ENCODE data around the gene P3H3. TPM values are rescaled to one million over a fixed set of nuclear protein-coding genes. Genes with fewer than 3 reads are reported as not detected.

Gene P3H3
- total and polyA plus RNA-seq, 2 of the 4 experiments (the other 2 are of a cell fraction) = 27.8 to 83.9 TPM

DNA sequence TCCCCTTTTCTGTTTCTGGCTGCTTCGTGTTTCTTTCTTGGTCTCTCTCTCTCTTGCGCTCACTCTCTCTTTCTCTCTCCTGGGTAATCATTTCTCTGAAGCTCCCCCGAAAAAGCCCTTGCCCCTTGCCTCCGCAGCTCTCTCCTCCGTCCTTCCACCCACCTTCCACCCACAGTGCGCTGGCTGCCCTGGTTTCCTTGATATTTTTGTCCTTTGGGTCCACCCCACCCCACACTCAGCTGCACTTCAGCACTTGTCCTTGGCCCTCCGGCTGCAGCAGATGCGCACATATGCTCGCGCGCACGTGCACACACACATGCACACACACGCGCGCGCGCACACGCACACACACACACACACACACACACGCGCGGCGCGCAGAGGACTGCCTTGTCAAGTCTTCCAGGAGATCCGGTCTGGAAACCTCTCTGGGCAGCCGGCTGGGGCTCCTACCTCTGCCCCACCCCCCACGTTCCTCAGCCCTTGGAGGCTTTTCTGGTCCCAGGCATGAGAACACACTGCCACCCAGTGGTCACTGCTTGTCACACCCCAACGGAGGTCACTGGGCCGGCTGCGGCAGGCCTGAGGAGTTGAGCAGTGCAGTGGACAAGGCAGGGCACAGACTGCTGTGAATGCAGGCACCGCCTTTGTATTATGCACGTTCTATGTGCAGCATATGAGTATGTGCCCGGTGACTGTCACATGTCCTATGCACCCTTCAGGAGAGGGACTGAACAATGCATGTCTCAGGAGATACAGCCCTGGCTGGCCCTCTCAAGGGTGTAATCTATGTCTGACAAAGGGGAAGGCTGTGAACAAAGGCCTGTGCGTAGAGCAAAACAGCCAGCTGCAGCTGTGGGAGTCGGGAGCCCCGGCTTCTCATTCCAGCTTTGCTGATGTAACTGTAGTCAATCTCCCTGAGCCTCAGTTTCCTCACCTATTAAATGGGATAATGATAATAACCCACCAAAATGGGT lies 49.3 kb upstream of the P3H3 start:
- intact Hi-C loops (cut with micrococcal nuclease) = loop anchor here (1.0 kb wide), 4 partner anchors 26 to 162 kb away; partner anchors contain the start of gene MLF2
- Histone ChIP-seq H2BK15ac (ENCODE audit: low read depth, low read length) (no peak overlapping the region), H3K27ac (ENCODE audit: insufficient read depth, low read length) (peak overlapping the region; percentile 19; the same call in 1 of the 2 replicates), H2AFZ (replicated peaks; ENCODE audit: low read length, poor library complexity) (peak overlapping the region; percentile 85), H3K4me1 (ENCODE audit: control insufficient read depth, insufficient read depth, low read length) (peaks cover 4% of the 10 kb centered on the region; the same call in 1 of the 2 replicates), H3K4me2 (ENCODE audit: low read depth, low read length) (peak overlapping the region; percentile 70), H3K4ac (ENCODE audit: low read depth, low read length) (peak overlapping the region; percentile 19), H3K18ac (ENCODE audit: low read depth, low read length) (no peak overlapping the region), H3K14ac (replicated peaks; ENCODE audit: low read depth, low read length) (peak overlapping the region; percentile 51), H3K27me3 (ENCODE audit: control insufficient read depth, insufficient read depth, low read length) (no peaks in the 10 kb centered on the region), H3K23ac (ENCODE audit: low read depth, low read length) (no peak overlapping the region), H3K4me3 (ENCODE audit: insufficient read depth, low read depth, low read length) (peak overlapping the region; percentile 35), H2AK9ac (replicated peaks; ENCODE audit: low read depth, low read length, poor library complexity) (peak overlapping the region; percentile 76), H2BK20ac (ENCODE audit: low read depth, low read length) (no peak overlapping the region), H3K36me3 (ENCODE audit: control insufficient read depth, insufficient read depth, low read length) (no peaks in the 10 kb centered on the region), H3K56ac (ENCODE audit: extremely low read depth, insufficient read depth, low read length) (no peak overlapping the region), H3K9ac (ENCODE audit: low read depth, low read length) (peak overlapping the region; percentile 15; the same call in 1 of the 2 replicates), H4K5ac (ENCODE audit: low read depth, low read length) (peak overlapping the region; percentile 6), H2BK120ac (ENCODE audit: low read depth, low read length) (0 out of 2 replicates have a peak overlapping the region, but pooled peaks have one; percentile 9), H4K91ac (ENCODE audit: insufficient read depth, low read depth, low read length) (0 out of 2 replicates have a peak overlapping the region, but pooled peaks have one; percentile 7), H2AK5ac (ENCODE audit: low read depth, low read length) (no peak overlapping the region; the same call in 1 of the 2 replicates), H3K9me1 (ENCODE audit: insufficient read depth, low read length) (no peaks in the 10 kb centered on the region), H3K9me3 (ENCODE audit: control insufficient read depth, insufficient read depth, low read length) (no peaks in the 10 kb centered on the region), H4K20me1 (ENCODE audit: insufficient read depth, low read length) (no peaks in the 10 kb centered on the region), H3K79me1 (ENCODE audit: low read depth in 1 of 2, low read length in 2 of 2) (no peaks in the 10 kb centered on the region), H4K8ac (ENCODE audit: low read depth in 2 of 2, low read length in 2 of 2) (peak overlapping the region in 1 of 2 experiments; percentile 70; a peak in 1 of 4 replicates), H2BK5ac (ENCODE audit: low read depth, low read length, poor library complexity, severe bottlenecking) (no peak overlapping the region)
- DNase-seq = peak; percentile 91
- in situ Hi-C loops (cut with MboI; ENCODE audit: low sequenced_read_pairs) = no loop called here
- TF ChIP-seq BHLHE40 (IDR thresholded peaks at IDR 0.05; ENCODE audit: low read depth, low read length) (peak; percentile 90), MAZ (IDR thresholded peaks at IDR 0.05; ENCODE audit: borderline replicate concordance, low read depth, low read length) (peak; percentile 85), RAD21 (IDR thresholded peaks at IDR 0.05; ENCODE audit: low read length) (peak; percentile 98), POLR2A (IDR thresholded peaks at IDR 0.05; ENCODE audit: low read depth, low read length) (peak; percentile 48; the same call in 1 of the 2 replicates), NFE2L2 (IDR thresholded peaks at IDR 0.05; ENCODE audit: low read depth, low read length) (no peak), MXI1 (IDR thresholded peaks at IDR 0.05; ENCODE audit: borderline replicate concordance, low read depth, low read length) (peak; percentile 74; the same call in 1 of the 2 replicates), SMC3 (IDR thresholded peaks at IDR 0.05; ENCODE audit: low read depth, low read length) (peak; percentile 95)
- TF ChIP-seq, protein P1, sequence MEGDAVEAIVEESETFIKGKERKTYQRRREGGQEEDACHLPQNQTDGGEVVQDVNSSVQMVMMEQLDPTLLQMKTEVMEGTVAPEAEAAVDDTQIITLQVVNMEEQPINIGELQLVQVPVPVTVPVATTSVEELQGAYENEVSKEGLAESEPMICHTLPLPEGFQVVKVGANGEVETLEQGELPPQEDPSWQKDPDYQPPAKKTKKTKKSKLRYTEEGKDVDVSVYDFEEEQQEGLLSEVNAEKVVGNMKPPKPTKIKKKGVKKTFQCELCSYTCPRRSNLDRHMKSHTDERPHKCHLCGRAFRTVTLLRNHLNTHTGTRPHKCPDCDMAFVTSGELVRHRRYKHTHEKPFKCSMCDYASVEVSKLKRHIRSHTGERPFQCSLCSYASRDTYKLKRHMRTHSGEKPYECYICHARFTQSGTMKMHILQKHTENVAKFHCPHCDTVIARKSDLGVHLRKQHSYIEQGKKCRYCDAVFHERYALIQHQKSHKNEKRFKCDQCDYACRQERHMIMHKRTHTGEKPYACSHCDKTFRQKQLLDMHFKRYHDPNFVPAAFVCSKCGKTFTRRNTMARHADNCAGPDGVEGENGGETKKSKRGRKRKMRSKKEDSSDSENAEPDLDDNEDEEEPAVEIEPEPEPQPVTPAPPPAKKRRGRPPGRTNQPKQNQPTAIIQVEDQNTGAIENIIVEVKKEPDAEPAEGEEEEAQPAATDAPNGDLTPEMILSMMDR (conservative IDR thresholded peaks at IDR 0.05; ENCODE audit: low read depth, low read length) = peak; percentile 98
- TF ChIP-seq, protein P2, sequence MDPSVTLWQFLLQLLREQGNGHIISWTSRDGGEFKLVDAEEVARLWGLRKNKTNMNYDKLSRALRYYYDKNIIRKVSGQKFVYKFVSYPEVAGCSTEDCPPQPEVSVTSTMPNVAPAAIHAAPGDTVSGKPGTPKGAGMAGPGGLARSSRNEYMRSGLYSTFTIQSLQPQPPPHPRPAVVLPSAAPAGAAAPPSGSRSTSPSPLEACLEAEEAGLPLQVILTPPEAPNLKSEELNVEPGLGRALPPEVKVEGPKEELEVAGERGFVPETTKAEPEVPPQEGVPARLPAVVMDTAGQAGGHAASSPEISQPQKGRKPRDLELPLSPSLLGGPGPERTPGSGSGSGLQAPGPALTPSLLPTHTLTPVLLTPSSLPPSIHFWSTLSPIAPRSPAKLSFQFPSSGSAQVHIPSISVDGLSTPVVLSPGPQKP (IDR thresholded peaks at IDR 0.05; ENCODE audit: borderline replicate concordance, low read depth, low read length) = no peak
- TF ChIP-seq, protein P3, sequence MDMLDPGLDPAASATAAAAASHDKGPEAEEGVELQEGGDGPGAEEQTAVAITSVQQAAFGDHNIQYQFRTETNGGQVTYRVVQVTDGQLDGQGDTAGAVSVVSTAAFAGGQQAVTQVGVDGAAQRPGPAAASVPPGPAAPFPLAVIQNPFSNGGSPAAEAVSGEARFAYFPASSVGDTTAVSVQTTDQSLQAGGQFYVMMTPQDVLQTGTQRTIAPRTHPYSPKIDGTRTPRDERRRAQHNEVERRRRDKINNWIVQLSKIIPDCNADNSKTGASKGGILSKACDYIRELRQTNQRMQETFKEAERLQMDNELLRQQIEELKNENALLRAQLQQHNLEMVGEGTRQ (IDR thresholded peaks at IDR 0.05; ENCODE audit: low read depth, low read length) = peak; percentile 12; the same call in 1 of the 2 replicates
- ChIA-PET CTCF (interaction anchor here (0.6 to 2.3 kb wide), 4 partner anchors 10 to 35 kb away, joined by 3 to 16 read pairs (median 4); partner anchors contain the start of genes CD4 and MLF2), POLR2A (ENCODE audit: unreplicated experiment) (interaction anchor here (0.6 kb wide), 2 partner anchors 90 to 289 kb away, joined by 3 to 17 read pairs; partner anchors contain the start of gene ZNF384)
- BruUV-seq (replicated peaks) = no TSS peak
- ATAC-seq (ENCODE audit: low read depth) = peak; percentile 99
- dilution Hi-C loops (cut with HindIII; ENCODE audit: low sequenced_read_pairs, unreplicated experiment) = no loop called here
- 9% methylated on average over 9 of the region's 35 CpGs; no CpG with 5 or more reads in 1 of the 2 experiments for WGBS, 2 experiments (ENCODE audit: extremely low coverage in 2 of 2, insufficient read length in 1 of 2)
